HCT116 (cell line): Measurements from ENCODE around the gene KRT15. TPM values are rescaled to one million over a fixed set of nuclear protein-coding genes. Genes with fewer than 3 reads are reported as not detected.

Experiments
- ATAC-seq: fragments of 200-7000 bp; cut with Tn5 transposase; 2 replicates; pipeline ENCODE4 v1.9.1; 2020; ENCODE audit warnings: mild to moderate bottlenecking, moderate library complexity
- BruUV-seq: library from RNA; stranded (reverse); fragments of 400-500 nt; replicated peaks from 2 replicates; lab custom pipeline; 2021; lab: Mats Ljungman, UMichigan
- CTCF ChIA-PET: fragments of 300-600 bp; sonication (Branson Sonifier 250); formaldehyde crosslinking; loops from one replicate; lab custom pipeline; 2021; ENCODE audit warnings: antibody characterized with exemption; lab: Charles Lee
- POLR2A ChIA-PET: fragments of 300-600, 350-600 bp; sonication (Branson Sonifier 250); formaldehyde crosslinking; loops from one replicate; lab custom pipeline; 2021; ENCODE audit warnings: antibody characterized with exemption; lab: Charles Lee
- RAD21 ChIA-PET, 2 experiments: fragments of 300-600 bp; sonication (Branson Sonifier 250); formaldehyde crosslinking; loops; one replicate each; lab custom pipeline; 2023; ENCODE audit warnings: low total read pairs in 2 of 2; ENCODE audit not compliant: uncharacterized antibody in 2 of 2, unreplicated experiment in 2 of 2, low non-redundant PET in 1 of 2; lab: Charles Lee
- DNase-seq: peaks from one replicate; pipeline ENCODE4 v3.0.0-alpha.2; 2010; ENCODE audit warnings: low read depth, low spot score
- H2AFZ ChIP-seq: fragments of 200-600 bp; shearing (Covaris generic), sonication (generic); 2 replicates; pipeline ENCODE4 v1.6.1; 2017; ENCODE audit warnings: low read depth, mixed run types, mixed read lengths, antibody characterized with exemption, low read length; ENCODE audit not compliant: poor library complexity, severe bottlenecking
- H3K27ac ChIP-seq: 2 replicates; pipeline ENCODE4 v1.5.1; 2012; ENCODE audit warnings: low read depth, low read length
- H3K27me3 ChIP-seq: fragments of 200-600 bp; sonication (generic); 2 replicates; pipeline ENCODE4 v1.6.1; 2016; ENCODE audit warnings: mixed run types, low read length, mixed read lengths; ENCODE audit not compliant: insufficient read depth
- H3K36me3 ChIP-seq, 2 experiments: fragments of 200-500 bp in 1 of 2; fragments of 200-600 bp in 1 of 2; sonication (Bioruptor generic) in 1 of 2; sonication (generic) in 1 of 2; 2 replicates each; pipeline versions ENCODE4 v1.5.1 to v1.6.1; 2014 to 2016; ENCODE audit warnings: low read length in 2 of 2, inconsistent platforms in 1 of 2, mixed read lengths in 1 of 2, mixed run types in 1 of 2; ENCODE audit not compliant: insufficient read depth in 2 of 2, control insufficient read depth in 1 of 2
- H3K4me1 ChIP-seq, 2 experiments: fragments of 200-600 bp in 1 of 2; sonication (generic) in 1 of 2; 2 replicates each; pipeline versions ENCODE4 v1.5.1 to v1.6.1; 2012 to 2017; ENCODE audit warnings: low read length in 2 of 2, inconsistent platforms in 1 of 2, mild to moderate bottlenecking in 1 of 2, mixed read lengths in 1 of 2, mixed run types in 1 of 2, moderate library complexity in 1 of 2; ENCODE audit not compliant: insufficient read depth in 2 of 2, control insufficient read depth in 1 of 2
- H3K4me2 ChIP-seq: fragments of 200-600 bp; sonication (generic); 2 replicates; pipeline ENCODE4 v1.6.1; 2017; ENCODE audit warnings: mixed run types, low read length, mixed read lengths
- H3K4me3 ChIP-seq, 2 experiments: fragments of 200-600 bp in 1 of 2; sonication (generic) in 1 of 2; replicated peaks in 1 of 2; 2 replicates each; pipeline ENCODE4 v1.5.1; 2011 to 2016; ENCODE audit warnings: low read length in 2 of 2, control low read depth in 1 of 2, low read depth in 1 of 2, mild to moderate bottlenecking in 1 of 2, mixed read lengths in 1 of 2, mixed run types in 1 of 2
- H3K79me2 ChIP-seq: fragments of 200-600 bp; sonication (generic); 2 replicates; pipeline ENCODE4 v1.6.1; 2017; ENCODE audit warnings: mild to moderate bottlenecking, mixed run types, low read length, moderate library complexity, mixed read lengths; ENCODE audit not compliant: insufficient read depth
- H3K9ac ChIP-seq: fragments of 200-600 bp; sonication (generic); 2 replicates; pipeline ENCODE4 v1.6.1; 2016; ENCODE audit warnings: low read length, mixed read lengths
- H3K9me2 ChIP-seq: fragments of 200-600 bp; sonication (generic), shearing (Covaris generic); 2 replicates; pipeline ENCODE4 v1.6.1; 2017; ENCODE audit warnings: mixed run types, mild to moderate bottlenecking, moderate library complexity; ENCODE audit not compliant: insufficient read depth
- H3K9me3 ChIP-seq, 2 experiments: fragments of 200-500 bp in 1 of 2; fragments of 200-600 bp in 1 of 2; sonication (Bioruptor generic) in 1 of 2; sonication (generic) in 1 of 2; 2 replicates each; pipeline ENCODE4 v1.6.1; 2014 to 2017; ENCODE audit warnings: low read length in 2 of 2, mixed read lengths in 2 of 2, inconsistent platforms in 1 of 2, low read depth in 1 of 2, mild to moderate bottlenecking in 1 of 2, mixed run types in 1 of 2, moderate library complexity in 1 of 2; ENCODE audit not compliant: control insufficient read depth in 1 of 2, insufficient read depth in 1 of 2
- H4K20me1 ChIP-seq: fragments of 200-600 bp; sonication (generic), shearing (Covaris generic); 2 replicates; pipeline ENCODE4 v1.6.1; 2017; ENCODE audit warnings: mixed run types, mild to moderate bottlenecking, moderate library complexity; ENCODE audit not compliant: insufficient read depth
- CBX3 ChIP-seq: IDR thresholded peaks from 2 replicates; pipeline ENCODE4 v1.6.1; 2012; ENCODE audit warnings: low read depth
- CTCF ChIP-seq, 3 experiments: fragments of 200-600 bp in 1 of 3; sonication (generic) in 1 of 3; IDR thresholded peaks in 2 of 3; conservative IDR thresholded peaks in 1 of 3; 2 replicates each; pipeline ENCODE4 v1.5.1; 2012 to 2017; ENCODE audit warnings: low read depth in 2 of 3, low read length in 2 of 3, antibody characterized with exemption in 1 of 3, borderline replicate concordance in 1 of 3, control low read depth in 1 of 3, mild to moderate bottlenecking in 1 of 3, mixed read lengths in 1 of 3, mixed run types in 1 of 3, moderate library complexity in 1 of 3; ENCODE audit not compliant: insufficient read depth in 1 of 3
- ELF1 ChIP-seq: IDR thresholded peaks from 2 replicates; pipeline ENCODE4 v1.6.1; 2012; ENCODE audit warnings: low read depth, borderline replicate concordance
- EZH2phosphoT487 ChIP-seq: fragments of 200-600 bp; IDR thresholded peaks from 2 replicates; pipeline ENCODE4 v1.6.1; 2018; ENCODE audit warnings: antibody characterized with exemption, borderline replicate concordance
- FOSL1 ChIP-seq: IDR thresholded peaks from 2 replicates; pipeline ENCODE4 v1.6.1; 2012; ENCODE audit warnings: low read depth
- MAX ChIP-seq: IDR thresholded peaks from 2 replicates; pipeline ENCODE4 v1.6.1; 2012
- POLR2A ChIP-seq: IDR thresholded peaks from 2 replicates; pipeline ENCODE4 v1.7.0; 2011; ENCODE audit warnings: borderline replicate concordance; ENCODE audit not compliant: insufficient read depth, insufficient read length; ENCODE audit errors: extremely low read depth
- POLR2AphosphoS5 ChIP-seq: IDR thresholded peaks from 2 replicates; pipeline ENCODE4 v1.6.1; 2011; ENCODE audit warnings: mild to moderate bottlenecking, low read depth, low read length, moderate library complexity
- RAD21 ChIP-seq: IDR thresholded peaks from 2 replicates; pipeline ENCODE4 v1.6.1; 2012; ENCODE audit warnings: low read depth, mild to moderate bottlenecking
- SIN3A ChIP-seq: IDR thresholded peaks from 2 replicates; pipeline ENCODE4 v1.6.1; 2012; ENCODE audit warnings: low read depth
- SP1 ChIP-seq: IDR thresholded peaks from 2 replicates; pipeline ENCODE4 v1.6.1; 2012; ENCODE audit warnings: low read depth
- SRF ChIP-seq: IDR thresholded peaks from 2 replicates; pipeline ENCODE4 v1.6.1; 2012; ENCODE audit warnings: low read depth
- TCF7L2 ChIP-seq: IDR thresholded peaks from 2 replicates; pipeline ENCODE4 v1.7.0; 2011; ENCODE audit warnings: borderline replicate concordance, inconsistent platforms; ENCODE audit not compliant: insufficient read depth, insufficient read length; ENCODE audit errors: extremely low read depth
- YY1 ChIP-seq: IDR thresholded peaks from 2 replicates; pipeline ENCODE4 v1.6.1; 2011; ENCODE audit warnings: low read length, low read depth, moderate library complexity, mild to moderate bottlenecking; ENCODE audit not compliant: insufficient replicate concordance; ENCODE audit errors: extremely low read depth
- ZBTB33 ChIP-seq: IDR thresholded peaks from 2 replicates; pipeline ENCODE4 v1.6.1; 2011; ENCODE audit warnings: mild to moderate bottlenecking, low read length, moderate library complexity; ENCODE audit not compliant: insufficient replicate concordance; ENCODE audit errors: extremely low read depth
- ZFX ChIP-seq: fragments of 450-650 bp; IDR thresholded peaks from 2 replicates; pipeline ENCODE4 v1.6.1; 2017
- ZNF274 ChIP-seq: fragments of 200-500 bp; sonication (Bioruptor generic); IDR thresholded peaks from 2 replicates; pipeline ENCODE4 v1.6.1; 2014; ENCODE audit warnings: mild to moderate bottlenecking, low read depth, low read length, inconsistent platforms
- intact Hi-C: fragments of 100-400 bp; cut with micrococcal nuclease; formaldehyde crosslinking; loops from 2 replicates; pipeline ENCODE4 v1.10.0; 2022
- total RNA-seq: library from RNA; stranded (reverse); gene quantifications from one replicate; pipeline ENCODE4 v1.2.1, GENCODE V29; 2021; ENCODE audit not compliant: unreplicated experiment
- TF ChIP-seq, protein P1 (sequence below): IDR thresholded peaks from 2 replicates; pipeline ENCODE4 v1.6.1; 2012; ENCODE audit warnings: low read depth

KRT15 gene
- total RNA-seq, 1 experiment from 2014 or later = 37.1 TPM

DNA sequence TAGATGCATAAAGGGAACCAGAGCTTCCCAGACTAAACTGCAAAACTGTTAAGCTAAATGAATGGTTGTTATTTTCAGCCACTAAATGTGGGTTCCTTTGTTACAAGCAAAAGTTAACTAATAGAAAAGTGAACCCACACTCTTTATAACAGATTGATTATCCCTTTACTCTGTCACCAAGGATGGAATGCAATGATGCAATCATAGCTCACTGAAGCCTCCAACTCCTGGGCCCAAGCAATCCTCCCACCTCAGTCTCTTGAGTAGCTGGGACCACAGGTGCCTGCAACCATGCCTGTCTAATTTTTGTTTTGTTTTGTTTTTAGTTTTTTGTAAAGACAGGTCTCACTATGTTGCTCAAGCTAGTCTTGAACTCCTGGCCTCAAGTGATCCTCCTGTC, 46.6 kb upstream of the KRT15 start:
- H3K9me3 ChIP-seq = no peaks in the 10 kb centered on the region
- BruUV-seq = no TSS peak
- H3K9ac ChIP-seq = no peak overlapping the region
- DNase-seq = no peak
- H4K20me1 ChIP-seq = no peaks in the 10 kb centered on the region
- H3K4me1 ChIP-seq = no peaks in the 10 kb centered on the region
- no peaks in the 10 kb centered on the region for H3K27me3 ChIP-seq
- no peak overlapping the region for H3K4me2 ChIP-seq
- H2AFZ ChIP-seq = no peak overlapping the region
- no peak for ATAC-seq
- no peak overlapping the region for H3K4me3 ChIP-seq
- no peaks in the 10 kb centered on the region for H3K79me2 ChIP-seq
- TF ChIP-seq ZFX (no peak), EZH2phosphoT487 (no peak), ZBTB33 (no peak), POLR2A (no peak), RAD21 (no peak), MAX (no peak), SP1 (no peak), YY1 (no peak), CTCF (IDR thresholded peaks at IDR 0.05 in 2 of 3, conservative IDR thresholded peaks at IDR 0.05 in 1 of 3; ENCODE audit: borderline replicate concordance in 1 of 3, insufficient read depth in 1 of 3, low read depth in 2 of 3, low read length in 2 of 3) (no peak), SRF (no peak), POLR2AphosphoS5 (no peak), TCF7L2 (no peak), SIN3A (no peak), CBX3 (no peak), ZNF274 (no peak), ELF1 (no peak), FOSL1 (no peak)
- TF ChIP-seq, protein P1, sequence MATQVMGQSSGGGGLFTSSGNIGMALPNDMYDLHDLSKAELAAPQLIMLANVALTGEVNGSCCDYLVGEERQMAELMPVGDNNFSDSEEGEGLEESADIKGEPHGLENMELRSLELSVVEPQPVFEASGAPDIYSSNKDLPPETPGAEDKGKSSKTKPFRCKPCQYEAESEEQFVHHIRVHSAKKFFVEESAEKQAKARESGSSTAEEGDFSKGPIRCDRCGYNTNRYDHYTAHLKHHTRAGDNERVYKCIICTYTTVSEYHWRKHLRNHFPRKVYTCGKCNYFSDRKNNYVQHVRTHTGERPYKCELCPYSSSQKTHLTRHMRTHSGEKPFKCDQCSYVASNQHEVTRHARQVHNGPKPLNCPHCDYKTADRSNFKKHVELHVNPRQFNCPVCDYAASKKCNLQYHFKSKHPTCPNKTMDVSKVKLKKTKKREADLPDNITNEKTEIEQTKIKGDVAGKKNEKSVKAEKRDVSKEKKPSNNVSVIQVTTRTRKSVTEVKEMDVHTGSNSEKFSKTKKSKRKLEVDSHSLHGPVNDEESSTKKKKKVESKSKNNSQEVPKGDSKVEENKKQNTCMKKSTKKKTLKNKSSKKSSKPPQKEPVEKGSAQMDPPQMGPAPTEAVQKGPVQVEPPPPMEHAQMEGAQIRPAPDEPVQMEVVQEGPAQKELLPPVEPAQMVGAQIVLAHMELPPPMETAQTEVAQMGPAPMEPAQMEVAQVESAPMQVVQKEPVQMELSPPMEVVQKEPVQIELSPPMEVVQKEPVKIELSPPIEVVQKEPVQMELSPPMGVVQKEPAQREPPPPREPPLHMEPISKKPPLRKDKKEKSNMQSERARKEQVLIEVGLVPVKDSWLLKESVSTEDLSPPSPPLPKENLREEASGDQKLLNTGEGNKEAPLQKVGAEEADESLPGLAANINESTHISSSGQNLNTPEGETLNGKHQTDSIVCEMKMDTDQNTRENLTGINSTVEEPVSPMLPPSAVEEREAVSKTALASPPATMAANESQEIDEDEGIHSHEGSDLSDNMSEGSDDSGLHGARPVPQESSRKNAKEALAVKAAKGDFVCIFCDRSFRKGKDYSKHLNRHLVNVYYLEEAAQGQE = no peak
- TF ChIP-seq, all 23 proteins: peak for 0
- CTCF ChIA-PET = interaction anchor here (1.5 to 2.9 kb wide), 2 partner anchors 14 to 16 kb away, joined by 3 to 23 read pairs; no protein-coding TSS in a partner anchor
- POLR2A ChIA-PET = interaction anchor here (1.1 to 2.6 kb wide), 3 partner anchors 13 to 123 kb away, joined by 3 to 8 read pairs (median 3); partner anchors contain the start of gene KRT19
- Histone ChIP-seq H3K9me2 (no peaks in the 10 kb centered on the region), H3K27ac (no peak overlapping the region), H3K36me3 (no peaks in the 10 kb centered on the region)
- RAD21 ChIA-PET = no interaction called here
- intact Hi-C loops = no loop called here
